PC-3 (cell line): ENCODE results near the gene HDAC4. TPM values are rescaled to one million over a fixed set of nuclear protein-coding genes. Genes with fewer than 3 reads are reported as not detected.
"Not testable (repeated sequence)": the region's sequence is repeated elsewhere in the genome, so short reads cannot be mapped to it uniquely, and the experiment has no call there.

Experiments used
- ATAC-seq: fragments of 200-7000 bp; cut with Tn5 transposase; 2 replicates; pipeline ENCODE4 v1.9.1; 2020; ENCODE audit warnings: mild to moderate bottlenecking, moderate library complexity
- Bru-seq: library from RNA; stranded (reverse); fragments of 400-500 nt; gene quantifications from one replicate; lab custom pipeline; 2021; lab: Mats Ljungman, UMichigan
- BruChase-seq, 2 experiments: library from RNA; stranded (reverse); fragments of 400-500 nt; gene quantifications; one replicate each; lab custom pipeline; 2021; lab: Mats Ljungman, UMichigan
- BruUV-seq: library from RNA; stranded (reverse); fragments of 400-500 nt; replicated peaks from 2 replicates; lab custom pipeline; 2021; lab: Mats Ljungman, UMichigan
- CTCF ChIA-PET: fragments of 300-600 bp; sonication (Branson Sonifier 250); formaldehyde crosslinking; loops from one replicate; lab custom pipeline; 2022; ENCODE audit warnings: antibody characterized with exemption; lab: Charles Lee
- POLR2A ChIA-PET: fragments of 300-600 bp; sonication (Branson Sonifier 250); formaldehyde crosslinking; loops from one replicate; lab custom pipeline; 2022; ENCODE audit warnings: antibody characterized with exemption; ENCODE audit not compliant: unreplicated experiment; lab: Charles Lee
- DNase-seq: peaks from one replicate; pipeline ENCODE4 v3.0.0-alpha.2; 2015
- H2AFZ ChIP-seq: fragments of 300-600 bp; sonication (generic); 2 replicates; pipeline ENCODE4 v1.6.0; 2016; ENCODE audit warnings: antibody characterized with exemption, low read length
- H3F3A ChIP-seq: fragments of 300-600 bp; sonication (generic); one replicate; pipeline ENCODE4 v1.6.0; 2017; ENCODE audit warnings: antibody characterized with exemption, low read length, control low read depth, mild to moderate bottlenecking; ENCODE audit not compliant: unreplicated experiment
- H3K27ac ChIP-seq: fragments of 300-600 bp; sonication (generic); 2 replicates; pipeline ENCODE4 v1.5.1; 2016; ENCODE audit warnings: mild to moderate bottlenecking, low read length
- H3K27me3 ChIP-seq: fragments of 300-600 bp; sonication (generic); 2 replicates; pipeline ENCODE4 v1.6.1; 2016; ENCODE audit warnings: low read length, mixed read lengths
- H3K36me3 ChIP-seq: fragments of 300-600 bp; sonication (generic); 2 replicates; pipeline ENCODE4 v1.6.1; 2016; ENCODE audit warnings: low read depth, mixed run types, low read length, mixed read lengths
- H3K4me1 ChIP-seq: fragments of 300-600 bp; sonication (generic); 2 replicates; pipeline ENCODE4 v1.5.1; 2016; ENCODE audit warnings: low read length; ENCODE audit not compliant: insufficient read depth
- H3K4me2 ChIP-seq: fragments of 300-600 bp; sonication (generic); 2 replicates; pipeline ENCODE4 v1.6.0; 2016; ENCODE audit warnings: low read length
- H3K4me3 ChIP-seq: fragments of 300-600 bp; sonication (generic); 2 replicates; pipeline ENCODE4 v1.5.1; 2016; ENCODE audit warnings: mild to moderate bottlenecking, low read length, mixed read lengths
- H3K79me2 ChIP-seq: fragments of 300-600 bp; sonication (generic); 2 replicates; pipeline ENCODE4 v1.6.1; 2017; ENCODE audit warnings: low read length, mixed read lengths
- H3K9ac ChIP-seq: fragments of 300-600 bp; sonication (generic); 2 replicates; pipeline ENCODE4 v1.6.0; 2016; ENCODE audit warnings: mild to moderate bottlenecking, low read length
- H3K9me2 ChIP-seq: fragments of 300-600 bp; sonication (generic); replicated peaks from 2 replicates; pipeline ENCODE4 v1.6.1; 2016; ENCODE audit warnings: mixed run types, low read length, mixed read lengths
- H3K9me3 ChIP-seq: fragments of 300-600 bp; sonication (generic); 2 replicates; pipeline ENCODE4 v1.6.1; 2016; ENCODE audit warnings: low read length, mixed read lengths
- H4K20me1 ChIP-seq: fragments of 300-600 bp; sonication (generic); 2 replicates; pipeline ENCODE4 v1.6.1; 2016; ENCODE audit warnings: low read length, mixed read lengths
- CTCF ChIP-seq: fragments of 300-600 bp; sonication (generic); conservative IDR thresholded peaks from 2 replicates; pipeline ENCODE4 v1.5.1; 2017; ENCODE audit warnings: antibody characterized with exemption, low read depth, mild to moderate bottlenecking, low read length
- EZH2 ChIP-seq: fragments of 300-600 bp; sonication (generic); IDR thresholded peaks from one replicate; pipeline ENCODE4 v1.6.1; 2017; ENCODE audit warnings: antibody characterized with exemption, mild to moderate bottlenecking, low read length; ENCODE audit not compliant: unreplicated experiment
- EZH2phosphoT487 ChIP-seq: fragments of 300-600 bp; sonication (generic); IDR thresholded peaks from 2 replicates; pipeline ENCODE4 v1.6.1; 2018; ENCODE audit warnings: mild to moderate bottlenecking, antibody characterized with exemption, low read length, borderline replicate concordance
- intact Hi-C: fragments of 100-400 bp; cut with micrococcal nuclease; formaldehyde crosslinking; loops from 2 replicates; pipeline ENCODE4 v1.9.0; 2023
- long read RNA-seq: library from polyadenylated mRNA; unstranded; transcript quantifications from one replicate; pipeline ENCODE4 v2.0.0, GENCODE V29; 2021; ENCODE audit not compliant: unreplicated experiment
- total RNA-seq: library from RNA; depleted of rRNA; stranded (reverse); fragments of >200 nt; gene quantifications from 2 replicates; pipeline ENCODE4 v1.2.3, GENCODE V29; 2014; rRNA removed

Gene HDAC4
- 8.5 and 20.0 TPM in 2 replicates for total RNA-seq
- Bru-seq, nascent RNA = percentile 64 among the genes with signal in this experiment
- BruChase-seq, experiment 1, labeled RNA remaining after a 6-hour chase = percentile 60 among the genes with signal in this experiment
- percentile 63 among the genes with signal in this experiment for BruChase-seq, experiment 2, labeled RNA remaining after a 2-hour chase
- long read RNA-seq, partial matches to known transcripts = 13 of 41 reads
- long read RNA-seq, other reads (novel, unspliced or antisense) = 28 of 41 reads

GRCh38 chr2:239400596-239401066, at the start of gene HDAC4:
Gene HDAC4 (minus strand): TSS chr2:239401020. CDS start chr2:239352699, 48,321 bp downstream.
- Histone ChIP-seq H3K79me2 (peaks cover 44% of the 10 kb centered on the region), H3F3A (no peaks in the 10 kb centered on the region), H3K4me3 (peak within 1 kb of the TSS; percentile 96), H4K20me1 (peaks cover 11% of the 10 kb centered on the region; the same call in 1 of the 2 replicates), H3K9me3 (no peaks in the 10 kb centered on the region), H3K4me1 (peaks cover 15% of the 10 kb centered on the region), H3K4me2 (peak within 1 kb of the TSS; percentile 100), H2AFZ (peak within 1 kb of the TSS; percentile 97), H3K9ac (peak within 1 kb of the TSS; percentile 99), H3K36me3 (no peaks in the 10 kb centered on the region), H3K27me3 (no peaks in the 10 kb centered on the region), H3K9me2 (no peaks in the 10 kb centered on the region), H3K27ac (peak within 1 kb of the TSS; percentile 98)
- DNase-seq (no peak), ATAC-seq (peak; percentile 75)
- intact Hi-C loops = loop anchor here (2.0 kb wide), 1 partner anchor 64 kb away; no protein-coding TSS in a partner anchor
- POLR2A ChIA-PET = interaction anchor here (0.6 to 1.0 kb wide), 6 partner anchors 12 to 387 kb away, joined by 3 to 6 read pairs (median 3); no protein-coding TSS in a partner anchor
- CTCF ChIA-PET = no interaction called here
- no peak for TF ChIP-seq EZH2phosphoT487
- no peak for TF ChIP-seq CTCF
- TF ChIP-seq EZH2 = no peak
- BruUV-seq = no TSS peak

- H3K4me2 ChIP-seq, H3K9ac ChIP-seq, ATAC-seq, H4K20me1 ChIP-seq, intact Hi-C loops, CTCF ChIA-PET, H3K9me3 ChIP-seq, H3K36me3 ChIP-seq, H3F3A ChIP-seq, DNase-seq, POLR2A ChIA-PET, H3K27ac ChIP-seq, H3K4me3 ChIP-seq, H2AFZ ChIP-seq, H3K9me2 ChIP-seq, H3K4me1 ChIP-seq, H3K79me2 ChIP-seq, BruUV-seq: not testable (repeated sequence)
- H3K27me3 ChIP-seq = peaks cover 34% of the 10 kb centered on the region
Observed at GRCh38 chr2:239449468-239449867, 48.6 kb upstream of the HDAC4 start.

GRCh38 chr2:239445771-239446524, 45.1 kb upstream of the HDAC4 start:
- Histone ChIP-seq H4K20me1 (no peaks in the 10 kb centered on the region), H3K9me3 (no peaks in the 10 kb centered on the region), H3K27me3 (peaks cover 17% of the 10 kb centered on the region), H3K79me2 (no peaks in the 10 kb centered on the region), H3K4me2 (no peak overlapping the region), H3K9me2 (no peaks in the 10 kb centered on the region), H3K4me1 (peaks cover 10% of the 10 kb centered on the region), H2AFZ (no peak overlapping the region), H3K27ac (no peak overlapping the region), H3K36me3 (no peaks in the 10 kb centered on the region), H3K4me3 (no peak overlapping the region), H3F3A (no peaks in the 10 kb centered on the region), H3K9ac (no peak overlapping the region)
- ATAC-seq = no peak
- intact Hi-C loops = no loop called here
- no peak for TF ChIP-seq EZH2phosphoT487
- TF ChIP-seq CTCF = no peak
- TF ChIP-seq EZH2 = no peak
- no TSS peak for BruUV-seq
- ChIA-PET POLR2A (no interaction called here), CTCF (no interaction called here)
- no peak for DNase-seq
